H9 (cell line): ENCODE measurements around the gene APRT. TPM values are rescaled to one million over a fixed set of nuclear protein-coding genes. Genes with fewer than 3 reads are reported as not detected.

Source experiments
- DNase-seq: peaks from one replicate; pipeline ENCODE4 v3.0.0-alpha.2; 2017
- H2AFZ ChIP-seq: one replicate; pipeline ENCODE4 v1.6.1; 2013; ENCODE audit warnings: mild to moderate bottlenecking, low read length, control low read depth, moderate library complexity
- H2AK5ac ChIP-seq: 2 replicates; pipeline ENCODE4 v1.6.1; 2013; ENCODE audit warnings: low read length, control low read depth, mixed read lengths; ENCODE audit not compliant: insufficient read length
- H2BK120ac ChIP-seq: one replicate; pipeline ENCODE4 v1.6.1; 2013; ENCODE audit warnings: low read depth, mild to moderate bottlenecking, low read length, control low read depth, inconsistent platforms; ENCODE audit not compliant: poor library complexity, severe bottlenecking
- H2BK12ac ChIP-seq: 2 replicates; pipeline ENCODE4 v1.6.1; 2013; ENCODE audit warnings: low read length, control low read depth, mixed read lengths, low read depth; ENCODE audit not compliant: insufficient read length
- H2BK15ac ChIP-seq: 2 replicates; pipeline ENCODE4 v1.6.1; 2013; ENCODE audit warnings: low read depth, low read length, control low read depth
- H2BK20ac ChIP-seq: one replicate; pipeline ENCODE4 v1.6.1; 2013; ENCODE audit warnings: low read depth, mild to moderate bottlenecking, low read length, control low read depth, inconsistent platforms; ENCODE audit not compliant: poor library complexity, severe bottlenecking
- H2BK5ac ChIP-seq: 2 replicates; pipeline ENCODE4 v1.6.1; 2013; ENCODE audit warnings: low read length, control low read depth, mixed read lengths; ENCODE audit not compliant: insufficient read length
- H3K14ac ChIP-seq: 2 replicates; pipeline ENCODE4 v1.6.1; 2013; ENCODE audit warnings: low read length, control low read depth; ENCODE audit not compliant: insufficient read depth
- H3K18ac ChIP-seq: 2 replicates; pipeline ENCODE4 v1.6.1; 2013; ENCODE audit warnings: low read depth, mild to moderate bottlenecking, mixed read lengths, low read length, control low read depth; ENCODE audit not compliant: insufficient read length
- H3K23ac ChIP-seq: 2 replicates; pipeline ENCODE4 v1.6.1; 2013; ENCODE audit warnings: low read length, control low read depth, mixed read lengths, low read depth; ENCODE audit not compliant: insufficient read length
- H3K23me2 ChIP-seq: 2 replicates; pipeline ENCODE4 v1.6.1; 2013; ENCODE audit warnings: low read depth, mild to moderate bottlenecking, mixed read lengths, low read length, control low read depth; ENCODE audit not compliant: insufficient read length, poor library complexity, severe bottlenecking
- H3K27ac ChIP-seq: 2 replicates; pipeline ENCODE4 v1.5.1; 2013; ENCODE audit warnings: low read length, control low read depth, mixed read lengths, low read depth; ENCODE audit not compliant: insufficient read length
- H3K27me3 ChIP-seq: 2 replicates; pipeline ENCODE4 v1.6.1; 2013; ENCODE audit warnings: low read length, control low read depth, inconsistent platforms; ENCODE audit not compliant: insufficient read depth
- H3K4ac ChIP-seq: 2 replicates; pipeline ENCODE4 v1.6.1; 2013; ENCODE audit warnings: low read depth, mild to moderate bottlenecking, control low read depth, inconsistent platforms, low read length, moderate library complexity
- H3K4me1 ChIP-seq: 2 replicates; pipeline ENCODE4 v1.6.1; 2013; ENCODE audit warnings: low read length, control low read depth, inconsistent platforms; ENCODE audit not compliant: insufficient read depth
- H3K4me2 ChIP-seq: 2 replicates; pipeline ENCODE4 v1.6.1; 2013; ENCODE audit warnings: low read length, control low read depth, mixed read lengths; ENCODE audit not compliant: insufficient read length, insufficient read depth
- H3K56ac ChIP-seq: 2 replicates; pipeline ENCODE4 v1.6.1; 2013; ENCODE audit warnings: low read depth, mild to moderate bottlenecking, mixed read lengths, low read length, control low read depth; ENCODE audit not compliant: insufficient read length
- H3K79me1 ChIP-seq: 2 replicates; pipeline ENCODE4 v1.6.1; 2013; ENCODE audit warnings: low read depth, mild to moderate bottlenecking, moderate library complexity, low read length, control low read depth, inconsistent platforms; ENCODE audit not compliant: insufficient read depth, poor library complexity, severe bottlenecking
- H3K79me2 ChIP-seq: 2 replicates; pipeline ENCODE4 v1.6.1; 2013; ENCODE audit warnings: low read length, control low read depth, inconsistent platforms; ENCODE audit not compliant: insufficient read depth
- H3K9ac ChIP-seq: 2 replicates; pipeline ENCODE4 v1.6.1; 2013; ENCODE audit warnings: low read length, control low read depth, mixed read lengths; ENCODE audit not compliant: insufficient read length; ENCODE audit errors: extremely low read depth
- H3K9me3 ChIP-seq: one replicate; pipeline ENCODE4 v1.6.1; 2013; ENCODE audit warnings: low read depth, low read length, inconsistent platforms; ENCODE audit not compliant: control insufficient read depth
- H3T11ph ChIP-seq: one replicate; pipeline ENCODE4 v1.6.1; 2013; ENCODE audit warnings: mild to moderate bottlenecking, low read length, control low read depth, inconsistent platforms
- H4K20me1 ChIP-seq: one replicate; pipeline ENCODE4 v1.6.1; 2013; ENCODE audit not compliant: control insufficient read depth, insufficient read length, insufficient read depth
- H4K5ac ChIP-seq: 2 replicates; pipeline ENCODE4 v1.6.1; 2013; ENCODE audit warnings: low read depth, mild to moderate bottlenecking, mixed read lengths, low read length, control low read depth; ENCODE audit not compliant: insufficient read length
- H4K8ac ChIP-seq: replicated peaks from 2 replicates; pipeline ENCODE4 v1.6.1; 2013; ENCODE audit warnings: low read length, control low read depth, mixed read lengths, low read depth; ENCODE audit not compliant: insufficient read length
- H4K91ac ChIP-seq: 2 replicates; pipeline ENCODE4 v1.6.1; 2013; ENCODE audit warnings: low read depth, mild to moderate bottlenecking, moderate library complexity, mixed read lengths, low read length, control low read depth; ENCODE audit not compliant: insufficient read length
- H3K27ac Mint-ChIP-seq, 3 experiments: 2 replicates in 2 of 3; 3 replicates in 1 of 3; pipeline ENCODE4 v1.8.0; 2020 to 2021; ENCODE audit warnings: mixed read lengths in 3 of 3, mild to moderate bottlenecking in 1 of 3, moderate library complexity in 1 of 3
- H3K27me3 Mint-ChIP-seq: 2 replicates; pipeline ENCODE4 v1.8.0; 2021; ENCODE audit warnings: low read depth, mild to moderate bottlenecking, moderate library complexity, mixed read lengths
- H3K36me3 Mint-ChIP-seq, 3 experiments: 2 replicates in 2 of 3; 3 replicates in 1 of 3; pipeline ENCODE4 v1.8.0; 2020 to 2021; ENCODE audit warnings: low read depth in 3 of 3, mixed read lengths in 3 of 3; ENCODE audit not compliant: insufficient read depth in 1 of 3
- H3K4me1 Mint-ChIP-seq, 2 experiments: 2 replicates each; pipeline ENCODE4 v1.8.0; 2020; ENCODE audit warnings: mixed read lengths in 2 of 2
- H3K4me3 Mint-ChIP-seq, 2 experiments: 2 replicates in 1 of 2; 3 replicates in 1 of 2; pipeline ENCODE4 v1.8.0; 2020 to 2021; ENCODE audit warnings: mild to moderate bottlenecking in 2 of 2, mixed read lengths in 2 of 2, moderate library complexity in 1 of 2
- H3K9me3 Mint-ChIP-seq, 2 experiments: 2 replicates in 1 of 2; 3 replicates in 1 of 2; pipeline ENCODE4 v1.8.0; 2020; ENCODE audit warnings: mild to moderate bottlenecking in 2 of 2, mixed read lengths in 2 of 2, moderate library complexity in 1 of 2
- WGBS: extraction: QIAGEN DNeasy Blood & Tissue Kit; methylation state at CpG from one replicate; pipeline ENCODE4 v1.1.7; 2013; ENCODE audit warnings: missing lambda C conversion rate, low lambda C conversion rate, mixed read lengths; ENCODE audit not compliant: insufficient read length; ENCODE audit errors: extremely low coverage; 5-methylcytosine and 5-hydroxymethylcytosine counted together
- total RNA-seq: library from RNA; stranded (reverse); gene quantifications from 2 replicates; pipeline ENCODE4 v1.2.1, GENCODE V29; 2021
- TF ChIP-seq, protein P1 (sequence below): fragments of 200-600 bp; sonication (generic); conservative IDR thresholded peaks from 3 replicates; pipeline ENCODE4 v1.8.0; 2021; ENCODE audit warnings: antibody characterized with exemption, mild to moderate bottlenecking

Gene APRT
- total RNA-seq, 1 experiment from 2014 or later = 246 TPM

DNA sequence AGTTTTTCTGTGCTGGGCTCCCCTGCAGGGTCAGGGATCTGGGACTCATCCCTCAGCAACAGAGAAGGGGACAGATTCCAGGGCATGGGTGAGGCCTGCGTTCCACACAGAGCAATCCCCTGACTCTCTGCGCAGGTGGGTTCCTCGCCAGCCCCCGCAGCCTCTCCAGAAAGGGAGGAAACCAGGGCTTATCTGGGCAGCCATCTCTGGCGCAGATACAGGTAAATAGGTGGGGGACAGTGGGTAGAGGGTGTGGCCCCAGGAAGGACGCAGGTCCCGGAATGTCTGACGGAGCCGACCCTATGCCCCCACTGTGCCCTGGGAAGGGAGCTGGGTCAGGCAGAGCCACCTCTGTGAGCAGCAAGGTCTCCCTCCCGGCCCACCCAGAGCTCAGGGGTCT lies 49.9 kb downstream of the APRT start:
- H2AFZ ChIP-seq = no peak overlapping the region
- H3K56ac ChIP-seq = no peak overlapping the region
- no peak overlapping the region for H2BK15ac ChIP-seq
- H3K4ac ChIP-seq = no peak overlapping the region
- no peak overlapping the region for H3K4me2 ChIP-seq
- H3K27ac ChIP-seq = no peak overlapping the region
- Mint-ChIP-seq H3K9me3 (no peaks in the 10 kb centered on the region; a peak in 1 of 5 replicates), H3K27ac (no peak overlapping the region), H3K36me3 (no peaks in the 10 kb centered on the region), H3K4me3 (no peak overlapping the region), H3K4me1 (peaks cover 27 to 50% of the 10 kb centered on the region in 2 experiments), H3K27me3 (no peaks in the 10 kb centered on the region)
- peaks cover 8% of the 10 kb centered on the region; the same call in 1 of the 2 replicates for H3K4me1 ChIP-seq
- H3K23ac ChIP-seq = no peak overlapping the region
- no peak overlapping the region for H2BK20ac ChIP-seq
- TF ChIP-seq, protein P1, sequence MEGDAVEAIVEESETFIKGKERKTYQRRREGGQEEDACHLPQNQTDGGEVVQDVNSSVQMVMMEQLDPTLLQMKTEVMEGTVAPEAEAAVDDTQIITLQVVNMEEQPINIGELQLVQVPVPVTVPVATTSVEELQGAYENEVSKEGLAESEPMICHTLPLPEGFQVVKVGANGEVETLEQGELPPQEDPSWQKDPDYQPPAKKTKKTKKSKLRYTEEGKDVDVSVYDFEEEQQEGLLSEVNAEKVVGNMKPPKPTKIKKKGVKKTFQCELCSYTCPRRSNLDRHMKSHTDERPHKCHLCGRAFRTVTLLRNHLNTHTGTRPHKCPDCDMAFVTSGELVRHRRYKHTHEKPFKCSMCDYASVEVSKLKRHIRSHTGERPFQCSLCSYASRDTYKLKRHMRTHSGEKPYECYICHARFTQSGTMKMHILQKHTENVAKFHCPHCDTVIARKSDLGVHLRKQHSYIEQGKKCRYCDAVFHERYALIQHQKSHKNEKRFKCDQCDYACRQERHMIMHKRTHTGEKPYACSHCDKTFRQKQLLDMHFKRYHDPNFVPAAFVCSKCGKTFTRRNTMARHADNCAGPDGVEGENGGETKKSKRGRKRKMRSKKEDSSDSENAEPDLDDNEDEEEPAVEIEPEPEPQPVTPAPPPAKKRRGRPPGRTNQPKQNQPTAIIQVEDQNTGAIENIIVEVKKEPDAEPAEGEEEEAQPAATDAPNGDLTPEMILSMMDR = no peak
- H3K23me2 ChIP-seq = no peaks in the 10 kb centered on the region
- no peak for DNase-seq
- H3K79me1 ChIP-seq = peaks cover 3% of the 10 kb centered on the region
- no peak overlapping the region for H2BK5ac ChIP-seq
- no peak overlapping the region for H2AK5ac ChIP-seq
- H3K18ac ChIP-seq = no peak overlapping the region
- no CpG with 5 or more reads among the region's 10 CpGs for WGBS
- no peak overlapping the region for H4K91ac ChIP-seq
- no peak overlapping the region for H3K9ac ChIP-seq
- no peaks in the 10 kb centered on the region for H3K79me2 ChIP-seq
- no peaks in the 10 kb centered on the region for H3K9me3 ChIP-seq
- H3T11ph ChIP-seq = no peak overlapping the region
- no peak overlapping the region for H2BK12ac ChIP-seq
- H3K27me3 ChIP-seq = no peaks in the 10 kb centered on the region
- no peak overlapping the region for H3K14ac ChIP-seq
- H4K5ac ChIP-seq = no peak overlapping the region
- H4K8ac ChIP-seq = no peak overlapping the region
- H2BK120ac ChIP-seq = no peak overlapping the region
- H4K20me1 ChIP-seq = no peaks in the 10 kb centered on the region
